HT1080 (cell line): ENCODE measurements around the gene C16orf54. TPM values are rescaled to one million over a fixed set of nuclear protein-coding genes. Genes with fewer than 3 reads are reported as not detected.
A peak's percentile ranks its signal among the peaks of the same experiment; 100 is the strongest.
"Not testable (repeated sequence)": the region's sequence is repeated elsewhere in the genome, so short reads cannot be mapped to it uniquely, and the experiment has no call there.

ENCODE experiments used
- DNase-seq: peaks from one replicate; pipeline ENCODE4 v3.0.0-alpha.2; 2015; ENCODE audit warnings: low read depth
- polyA plus RNA-seq, 2 experiments: library from polyadenylated mRNA; depleted of rRNA; stranded (reverse); fragments of >200 nt; gene quantifications; 2 replicates each; pipeline ENCODE4 v1.2.3, GENCODE V29; 2015
- total RNA-seq: library from RNA; depleted of rRNA; stranded (reverse); fragments of >200 nt; shearing (Covaris generic); gene quantifications from 2 replicates; pipeline ENCODE4 v1.2.3, GENCODE V29; 2014; rRNA removed

The C16orf54 gene, protein sequence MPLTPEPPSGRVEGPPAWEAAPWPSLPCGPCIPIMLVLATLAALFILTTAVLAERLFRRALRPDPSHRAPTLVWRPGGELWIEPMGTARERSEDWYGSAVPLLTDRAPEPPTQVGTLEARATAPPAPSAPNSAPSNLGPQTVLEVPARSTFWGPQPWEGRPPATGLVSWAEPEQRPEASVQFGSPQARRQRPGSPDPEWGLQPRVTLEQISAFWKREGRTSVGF
- 0.13 and 1.5 TPM in 2 replicates for total RNA-seq
- 1.3 and 1.9 TPM in 2 replicates for polyA plus RNA-seq (2015; cell fraction: cytosol; rRNA removed)
- polyA plus RNA-seq (2015; cell fraction: nucleus; rRNA removed): 1.3 and 2.3 TPM in 2 replicates

DNA sequence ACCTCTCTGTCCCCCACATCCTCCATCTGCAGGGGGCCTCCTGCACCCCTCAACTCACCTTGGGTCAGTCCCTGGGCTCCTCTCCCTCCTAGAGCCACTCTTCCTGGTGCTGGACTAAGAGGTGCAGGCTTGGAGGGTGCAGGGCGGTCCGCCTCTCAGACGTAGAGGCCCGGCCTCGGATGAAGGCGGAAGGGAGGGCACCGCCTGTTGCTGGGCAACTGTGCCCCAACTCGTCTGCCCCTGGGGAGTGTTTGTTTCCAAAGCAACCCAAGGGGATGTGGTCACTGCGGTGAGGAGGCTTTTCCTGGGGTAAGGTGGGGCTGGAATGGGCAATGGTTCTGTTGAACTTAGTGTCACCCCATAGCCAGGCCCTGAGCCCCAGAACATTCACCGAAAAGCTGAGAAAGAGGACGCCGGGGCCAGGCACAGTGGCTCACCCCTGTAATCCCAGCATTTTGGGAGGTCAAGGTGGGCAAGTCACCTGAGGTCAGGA, at the start of gene C16orf54:
Gene C16orf54 (minus strand): TSS at position 138 of the 493 bp plus-strand sequence. CDS start 1,039 bp downstream, outside the sequence.
- DNase-seq: peak; percentile 75

DNA sequence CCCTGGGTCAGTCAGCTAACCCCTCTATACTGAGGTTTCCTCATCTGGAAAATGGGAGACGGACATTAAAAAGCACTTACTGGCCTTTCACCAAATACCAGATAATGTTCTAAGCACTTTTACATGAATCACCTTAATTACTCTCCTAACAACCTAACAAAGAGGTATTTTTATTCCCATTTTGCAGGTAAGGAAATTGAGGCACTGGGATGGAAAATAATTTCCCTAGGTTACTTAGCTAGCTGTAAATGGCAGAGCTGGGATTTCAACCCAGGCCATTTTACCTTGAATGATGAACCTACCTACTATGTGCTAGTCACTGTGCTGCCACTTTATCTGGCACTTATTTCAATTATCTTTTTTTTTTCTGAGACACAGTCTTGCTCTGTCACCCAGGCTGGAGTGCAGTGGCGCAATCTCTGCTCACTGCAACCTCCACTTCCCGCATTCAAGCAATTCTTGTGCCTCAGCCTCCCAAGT, 48.5 kb upstream of the C16orf54 start:
- no peak for DNase-seq

DNA sequence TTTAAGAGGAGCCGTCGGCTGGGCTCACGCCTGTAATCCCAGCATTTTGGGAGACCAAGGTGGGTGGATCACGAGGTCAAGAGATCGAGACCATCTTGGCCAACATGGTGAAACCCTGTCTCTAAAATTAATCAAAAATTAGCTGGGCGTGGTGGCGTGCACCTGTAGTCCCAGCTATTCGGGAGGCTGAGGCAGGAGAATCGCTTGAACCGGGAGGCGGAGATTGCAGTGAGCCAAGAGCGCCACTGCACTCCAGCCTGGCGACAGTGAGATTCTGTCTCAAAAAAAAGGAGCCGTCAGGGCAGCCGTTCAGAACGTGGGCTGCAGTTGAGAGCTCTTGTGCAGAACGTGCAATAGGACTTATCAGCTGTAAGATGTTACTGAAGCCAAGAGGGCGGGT, 47.4 kb upstream of the C16orf54 start:
- not testable (repeated sequence) for DNase-seq

DNA sequence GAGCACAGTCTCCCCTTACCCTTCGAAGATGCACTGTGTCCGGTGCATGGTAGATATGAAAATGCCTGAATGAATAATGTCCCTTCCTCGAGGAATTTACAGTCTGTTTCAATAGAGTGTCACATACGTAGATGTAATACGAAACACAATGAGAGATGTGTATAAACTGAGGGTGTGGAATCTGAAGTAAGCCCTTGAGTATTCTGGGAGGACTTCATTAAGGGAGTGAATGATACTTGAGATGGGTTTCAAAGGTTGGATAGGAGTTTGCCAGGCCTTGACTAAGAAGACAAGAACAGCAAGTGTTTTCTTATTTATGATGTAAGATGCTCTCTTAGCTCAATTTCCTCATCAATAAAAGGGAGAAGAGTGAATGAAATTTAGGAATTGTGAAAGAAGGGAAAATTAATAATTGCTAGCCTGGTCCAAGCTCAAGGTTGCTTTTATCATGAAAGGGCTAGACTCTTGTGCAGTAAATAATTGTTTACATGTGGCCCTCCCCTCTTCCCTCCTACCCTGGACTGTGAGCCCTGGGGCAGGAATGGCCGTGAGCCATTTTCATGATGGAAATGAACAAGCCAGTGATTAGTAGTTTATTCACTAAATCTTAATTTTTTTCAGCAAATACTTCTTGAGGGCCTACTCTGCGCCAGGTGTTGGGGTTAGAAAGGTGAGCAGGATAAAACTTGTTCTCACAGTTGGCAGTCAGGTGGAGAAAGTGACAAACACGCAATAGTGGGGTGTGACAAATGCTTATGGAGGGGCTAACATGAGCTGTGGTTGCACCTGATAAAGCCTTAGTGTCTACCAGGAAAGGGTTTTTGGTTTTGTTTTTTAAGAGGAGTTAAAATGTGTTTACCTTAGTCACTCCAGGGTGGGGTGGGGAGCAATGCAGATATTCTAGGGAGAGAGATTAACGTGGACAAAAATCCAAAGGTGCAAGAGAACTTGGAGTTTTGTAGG, 46.3 kb upstream of the C16orf54 start:
- no peak for DNase-seq

DNA sequence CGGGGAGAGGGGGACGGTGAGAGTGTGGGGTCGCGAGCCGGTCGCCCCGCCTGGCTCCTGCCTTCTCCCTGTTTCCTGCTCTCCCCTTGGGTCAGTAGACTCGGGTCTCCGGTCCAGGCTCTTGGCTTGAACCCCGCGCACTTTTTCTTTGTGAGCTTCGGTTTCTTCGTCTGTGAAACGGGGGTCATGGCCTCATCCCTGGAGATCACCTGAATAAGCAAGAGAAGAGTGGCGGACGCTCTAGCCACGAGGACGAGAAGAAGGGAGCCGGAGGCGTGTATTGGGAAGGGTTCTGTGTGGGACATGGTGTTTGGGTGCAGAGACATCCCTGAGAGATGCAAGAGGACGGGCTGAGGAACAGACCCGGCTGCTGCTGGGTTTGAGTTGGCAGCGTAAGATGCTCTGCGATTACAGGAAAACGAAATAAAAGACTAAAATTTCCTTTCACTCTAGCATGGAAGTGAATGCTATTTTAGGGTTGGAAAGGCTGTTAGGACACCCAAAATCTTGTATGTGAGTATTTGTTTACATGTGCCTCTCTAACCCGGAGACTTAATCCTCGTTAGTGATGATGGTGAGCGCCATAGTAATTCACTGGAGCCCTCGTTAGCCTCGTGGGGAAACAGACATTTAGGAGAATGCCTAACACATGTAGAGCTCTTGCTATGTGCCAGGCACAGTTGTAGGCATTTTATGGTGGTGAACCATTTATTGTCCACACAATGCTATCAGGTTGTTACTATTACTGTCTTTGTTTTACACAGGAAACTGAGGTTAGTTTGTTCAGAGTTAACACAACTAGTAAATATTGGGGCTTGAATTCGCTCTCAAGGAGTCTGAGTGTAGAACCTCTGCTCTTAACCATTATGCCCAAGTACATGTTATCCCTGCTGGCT, 45.4 kb upstream of the C16orf54 start:
- DNase-seq: no peak

DNA sequence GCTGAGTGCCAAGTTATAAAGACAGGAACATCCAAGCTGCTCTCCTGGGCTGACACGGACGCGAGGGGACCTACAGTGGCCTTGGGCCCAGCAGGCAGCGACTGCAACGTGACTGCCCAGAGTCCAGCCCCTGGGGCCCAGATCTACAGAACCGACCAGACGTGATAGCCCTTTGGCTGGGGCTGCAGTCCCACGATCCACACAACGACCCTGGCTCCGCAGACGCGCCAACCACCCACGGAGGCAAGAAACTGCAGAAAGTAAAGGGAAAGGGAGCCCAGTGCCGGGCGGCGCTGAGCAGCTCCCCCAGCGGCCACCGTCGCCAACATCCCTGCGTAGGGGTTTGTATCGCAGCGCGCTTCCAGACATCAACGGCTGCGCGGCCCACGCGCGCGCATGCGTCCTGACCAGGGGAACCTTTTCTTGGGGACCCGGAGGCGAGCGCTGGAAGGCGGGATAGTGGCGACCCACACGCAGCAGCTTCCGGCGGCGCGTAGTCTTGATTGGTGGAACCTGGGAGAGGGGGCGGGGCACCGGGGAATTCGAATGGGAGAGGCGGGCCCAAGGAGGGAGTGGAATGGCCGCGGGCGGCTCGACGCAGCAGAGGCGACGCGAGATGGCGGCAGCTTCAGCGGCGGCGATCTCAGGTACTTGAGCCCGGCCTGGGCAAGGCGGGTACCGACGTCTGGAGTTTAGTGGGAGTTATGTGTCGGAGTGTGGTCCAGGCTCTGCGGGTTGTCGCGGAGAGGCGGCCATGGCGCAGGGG, 44.6 kb upstream of the C16orf54 start, which contains the start of gene KIF22:
Gene KIF22 (plus strand): TSS at position 569 of the 766 bp plus-strand sequence. CDS start 9 bp downstream, at position 578.
- DNase-seq: peak; percentile 98

DNA sequence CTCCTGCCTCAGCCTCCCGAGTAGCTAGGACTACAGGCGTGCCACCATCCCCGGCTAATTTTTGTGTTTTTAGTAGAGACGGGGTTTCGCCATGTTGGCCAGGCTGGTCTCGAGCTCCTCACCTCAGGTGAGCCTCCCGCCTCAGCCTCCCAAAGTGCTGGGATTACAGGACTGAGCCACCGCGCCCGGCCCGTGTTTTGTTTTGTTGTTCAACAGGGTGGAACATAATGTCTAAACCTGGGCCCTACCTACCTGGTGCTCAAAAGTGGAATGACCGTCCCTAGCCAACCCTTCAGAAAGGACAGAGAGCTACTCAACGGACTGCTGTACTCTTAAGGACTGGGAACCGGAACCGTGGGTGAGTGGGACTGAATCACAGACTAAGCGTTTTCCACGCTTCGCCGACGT, 44.0 kb upstream of the C16orf54 start:
- DNase-seq: no peak

DNA sequence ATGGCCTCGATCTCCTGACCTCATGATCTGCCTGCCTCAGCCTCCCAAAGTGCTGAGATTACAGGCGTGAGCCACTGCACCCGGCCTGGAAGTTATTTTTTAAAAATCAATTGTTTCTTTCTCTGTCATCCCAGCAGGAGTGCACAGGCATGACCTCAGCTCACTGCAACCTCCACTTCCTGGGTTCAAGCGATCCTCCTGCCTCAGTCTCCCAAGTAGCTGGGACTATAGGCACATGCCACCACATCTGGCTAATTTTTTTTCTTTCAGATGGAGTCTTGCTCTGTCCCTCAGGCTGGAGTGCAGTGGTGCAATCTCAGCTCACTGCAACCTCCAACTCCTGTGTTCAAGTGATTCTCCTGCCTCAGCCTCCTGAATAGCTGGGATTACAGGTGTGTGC, 41.4 kb upstream of the C16orf54 start:
- DNase-seq: not testable (repeated sequence)

DNA sequence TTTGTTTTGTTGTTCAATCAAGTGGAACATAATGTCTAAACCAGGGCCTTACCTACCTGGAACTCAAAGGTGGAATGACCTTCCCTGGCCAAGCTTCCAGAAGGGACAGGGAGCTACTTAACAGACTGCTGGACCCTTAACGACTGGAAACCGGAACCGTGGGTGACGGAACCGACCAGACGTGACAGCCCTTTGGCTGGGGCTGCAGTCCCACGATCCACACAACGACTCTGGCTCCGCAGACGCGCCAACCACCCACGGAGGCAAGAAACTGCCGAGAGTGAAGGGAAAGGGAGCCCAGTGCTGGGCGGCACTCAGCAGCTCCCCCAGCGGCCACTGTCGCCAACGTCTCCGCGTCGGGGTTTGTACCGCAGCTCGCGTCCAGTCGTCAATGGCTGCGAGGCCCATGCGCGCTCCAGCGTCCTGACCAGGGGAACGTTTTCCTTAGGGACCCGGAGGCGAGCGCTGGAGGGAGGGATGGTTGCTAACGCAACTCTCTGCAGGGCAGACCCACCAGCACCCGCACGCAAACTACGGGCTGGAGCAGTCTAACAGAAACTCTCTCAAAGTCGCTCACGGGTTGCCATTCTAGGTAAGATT, 39.2 kb upstream of the C16orf54 start:
- no peak for DNase-seq

DNA sequence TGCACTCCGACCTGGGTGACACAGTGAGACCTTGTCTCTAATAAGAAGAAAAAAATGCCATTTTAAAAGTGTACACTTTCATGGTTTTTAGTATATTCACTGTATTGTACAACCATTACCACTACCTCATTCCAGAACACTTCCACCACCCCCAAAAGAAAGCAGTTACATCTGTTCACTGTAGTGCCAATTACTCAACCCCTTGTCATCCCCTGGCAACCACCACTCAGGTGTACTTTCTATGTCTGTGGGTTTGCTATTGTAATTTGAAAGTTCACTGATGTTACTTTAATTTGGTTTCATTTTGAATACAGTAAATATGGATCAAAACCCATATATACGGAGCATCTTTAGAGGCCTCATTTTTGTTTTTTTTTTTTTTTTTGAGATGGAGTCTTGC, 38.4 kb upstream of the C16orf54 start:
- DNase-seq: no peak

DNA sequence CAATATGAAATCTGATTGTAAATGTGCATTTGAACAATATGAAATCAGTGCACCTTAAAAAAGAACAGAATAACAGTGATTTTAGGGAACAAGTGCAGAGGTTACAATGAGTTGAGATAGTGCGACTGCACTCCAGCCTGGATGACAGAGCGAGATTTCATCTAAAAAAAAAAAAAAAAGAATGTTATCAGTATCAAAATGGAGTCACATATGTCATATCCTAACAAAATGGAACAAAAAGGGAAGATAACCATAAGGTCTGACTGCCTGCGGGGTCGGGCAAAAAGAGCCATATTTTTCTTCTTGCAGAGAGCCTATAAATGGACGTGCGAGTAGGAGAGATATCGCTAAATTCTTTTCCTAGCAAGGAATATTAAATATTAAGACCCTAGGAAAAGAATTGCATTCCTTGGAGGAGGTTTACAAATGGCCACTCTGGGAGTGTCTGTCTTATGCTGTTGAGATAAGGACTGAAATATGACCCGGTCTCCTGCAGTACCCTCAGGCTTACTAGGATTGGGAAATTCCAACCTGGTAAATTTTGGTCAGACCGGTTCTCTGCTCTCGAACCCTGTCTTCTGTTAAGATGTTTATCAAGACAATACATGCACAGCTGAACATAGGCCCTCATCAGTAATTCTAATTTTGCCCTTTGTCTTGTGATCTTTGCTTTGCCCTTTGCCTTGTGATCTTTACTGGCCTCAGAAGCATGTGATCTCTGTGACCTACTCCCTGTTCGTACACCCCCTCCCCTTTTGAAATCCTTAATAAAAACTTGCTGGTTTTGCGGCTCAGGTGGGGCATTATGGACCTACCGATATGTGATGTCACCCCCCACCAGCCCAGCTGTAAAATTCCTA, 37.5 kb upstream of the C16orf54 start:
- DNase-seq: not testable (repeated sequence)

DNA sequence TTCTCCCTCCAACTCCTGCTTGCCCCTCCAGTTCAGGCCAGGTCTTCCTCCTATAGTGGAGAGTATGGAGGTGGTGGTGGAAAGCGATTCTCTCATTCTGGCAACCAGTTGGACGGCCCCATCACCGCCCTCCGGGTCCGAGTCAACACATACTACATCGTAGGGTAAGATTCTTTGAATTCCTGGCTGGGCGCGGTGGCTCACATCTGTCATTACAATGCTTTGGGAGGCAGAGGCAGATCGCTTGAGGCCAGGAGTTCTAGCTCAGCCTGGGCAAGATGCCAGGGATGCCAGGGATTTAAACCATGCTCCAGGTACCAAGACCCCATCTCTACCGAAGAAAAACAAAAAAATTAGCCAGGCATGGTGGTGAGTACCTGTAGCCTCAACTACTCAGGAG, 33.7 kb upstream of the C16orf54 start:
- DNase-seq: no peak

DNA sequence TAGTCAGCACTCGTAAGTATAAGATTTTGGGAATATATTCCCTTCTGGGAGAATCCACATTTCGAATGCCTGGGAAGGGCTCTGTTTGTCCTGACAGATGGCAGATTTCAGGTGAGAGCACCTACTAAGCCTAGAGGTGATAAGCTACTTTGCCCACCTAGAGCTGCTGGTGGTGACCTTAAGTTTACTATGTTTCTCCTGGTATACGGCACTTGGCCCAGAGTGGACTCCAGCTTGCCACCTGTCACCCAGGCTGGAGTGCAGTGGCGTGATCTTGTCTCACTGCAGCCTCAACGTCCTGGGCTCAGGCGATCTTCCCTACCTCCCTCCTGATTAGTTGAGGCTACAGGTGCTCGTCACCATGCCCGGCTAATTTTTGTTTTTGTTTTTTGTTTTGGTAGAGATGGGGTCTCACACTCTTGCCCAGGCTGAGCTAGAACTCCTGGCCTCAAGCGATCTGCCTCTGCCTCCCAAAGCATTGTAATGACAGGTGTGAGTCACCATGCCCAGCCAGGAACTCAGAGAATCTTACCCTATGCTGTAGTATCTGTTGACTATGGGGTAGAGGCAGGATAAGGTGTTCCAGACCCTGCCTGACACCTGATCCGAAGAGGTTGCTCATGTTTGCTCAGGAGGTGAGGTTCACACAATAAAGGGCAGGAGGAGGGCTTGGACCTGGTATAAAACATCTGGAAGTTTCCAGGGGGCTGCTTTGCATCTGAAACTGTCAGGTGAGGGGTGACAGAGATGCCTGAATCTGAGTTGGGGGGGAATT, 32.0 kb upstream of the C16orf54 start, which contains the start of gene ZG16:
Gene ZG16 (plus strand): TSS at position 681 of the 775 bp plus-strand sequence. CDS start 1,011 bp downstream, outside the sequence.
- no peak for DNase-seq

DNA sequence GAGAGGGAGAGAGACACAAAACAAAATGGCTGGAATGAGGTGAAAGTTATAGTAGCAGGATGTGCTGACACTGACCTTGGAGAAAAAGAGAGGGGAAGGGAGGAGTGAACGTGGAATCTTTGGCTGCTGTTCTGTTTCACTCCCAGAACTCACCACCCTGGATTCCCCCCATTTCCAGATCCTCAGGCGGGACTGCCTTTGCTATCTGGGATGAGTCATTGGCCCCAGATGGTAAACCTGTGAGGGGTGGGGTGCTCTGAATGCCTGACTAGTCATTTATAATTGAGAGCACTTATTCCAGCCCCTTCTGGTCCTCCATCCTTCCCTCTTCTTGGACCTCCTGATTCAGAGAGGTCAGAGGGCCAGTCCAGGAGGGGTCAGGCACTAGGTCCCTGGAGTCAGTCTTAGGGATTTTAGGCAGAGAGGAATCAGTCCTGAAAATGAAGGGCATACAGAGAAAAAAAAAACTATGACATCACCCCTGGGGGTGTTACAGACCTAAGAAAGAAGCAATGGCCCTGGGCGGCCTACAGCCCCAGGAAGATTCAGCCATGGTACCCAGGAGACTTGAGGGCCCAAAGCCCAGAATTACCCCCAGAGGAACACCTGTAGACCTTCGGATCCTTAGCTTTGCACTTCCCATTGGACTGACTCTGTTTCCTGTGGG, 30.1 kb upstream of the C16orf54 start:
- DNase-seq: peak; percentile 49

DNA sequence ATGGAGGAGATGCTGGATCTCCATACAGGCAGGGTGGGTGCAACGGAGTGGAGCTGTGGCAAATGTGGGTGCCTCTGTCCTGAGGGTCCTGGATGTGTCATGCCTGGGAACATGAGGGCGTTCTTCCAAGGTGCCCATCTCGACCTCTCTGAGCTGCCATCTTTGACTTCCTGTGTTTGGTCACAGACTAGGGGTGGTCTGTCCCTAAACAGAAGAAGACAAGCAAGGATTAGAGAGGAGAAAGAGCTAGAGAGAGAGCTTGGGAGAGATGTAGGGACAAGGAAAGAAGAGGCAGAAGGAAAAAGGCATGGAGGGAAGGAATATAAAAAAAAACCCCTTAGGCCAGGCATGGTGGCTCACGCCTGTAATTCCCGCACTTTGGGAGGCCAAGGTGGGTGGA, 28.9 kb upstream of the C16orf54 start:
- DNase-seq: no peak

DNA sequence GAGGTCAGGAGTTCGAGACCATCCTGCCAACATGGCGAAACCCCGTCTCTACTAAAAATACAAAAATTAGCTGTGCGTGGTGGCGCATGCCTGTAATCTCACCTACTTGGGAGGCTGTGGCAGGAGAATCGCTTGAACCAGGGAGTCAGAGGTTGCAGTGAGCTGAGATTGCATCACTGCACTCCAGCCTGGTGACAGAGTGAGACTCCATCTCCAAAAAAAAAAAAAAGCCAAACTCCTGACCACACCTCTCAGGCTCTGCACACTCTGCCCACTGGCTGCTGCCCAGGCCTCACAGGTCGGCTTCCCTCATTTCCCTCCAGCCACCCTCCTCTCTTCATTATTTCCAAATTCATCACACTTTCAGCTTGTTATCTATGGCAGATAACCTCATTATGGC, 26.5 kb upstream of the C16orf54 start:
- not testable (repeated sequence) for DNase-seq
